Stimulated activated CD4-positive, alpha-beta T cell treated with anti-CD3 and anti-CD28 coated beads, Interleukin-12 subunit alpha, Interleukin-12 subunit beta, amount 100 ng/mL, for 4 hours (primary cell): ENCODE measurements around the gene MEX3B.

Experiments used
- DNase-seq: peaks from one replicate; pipeline ENCODE4 v3.0.0-alpha.2; 2020

Gene MEX3B

GRCh38 chr15:82045892-82046665 lies at the start of gene MEX3B:
Gene MEX3B, minus strand, starts transcription at chr15:82046018. Its CDS starts 313 bp downstream, at chr15:82045705.
- peak; percentile 91 for DNase-seq

GRCh38 chr15:82093774-82094211 lies 48.0 kb upstream of the MEX3B start:
- DNase-seq: no peak

- DNase-seq: no peak
Measured at GRCh38 chr15:82093325-82093724, 47.5 kb upstream of the MEX3B start.

- no peak for DNase-seq
Measured at GRCh38 chr15:82091636-82092140, 45.9 kb upstream of the MEX3B start.

GRCh38 chr15:82086243-82086995 lies 40.6 kb upstream of the MEX3B start:
- no peak for DNase-seq

GRCh38 chr15:82081914-82082762 lies 36.3 kb upstream of the MEX3B start:
- DNase-seq: no peak

- no peak for DNase-seq
Measured at GRCh38 chr15:82080774-82081173, 35.0 kb upstream of the MEX3B start.

- no peak for DNase-seq
Measured at GRCh38 chr15:82079736-82080135, 33.9 kb upstream of the MEX3B start.

- DNase-seq: no peak
Measured at GRCh38 chr15:82074610-82075009, 28.8 kb upstream of the MEX3B start.

- no peak for DNase-seq
Measured at GRCh38 chr15:82072926-82073537, 27.2 kb upstream of the MEX3B start.

GRCh38 chr15:82066455-82066854 lies 20.6 kb upstream of the MEX3B start:
- no peak for DNase-seq

- no peak for DNase-seq
Measured at GRCh38 chr15:82064824-82065223, 19.0 kb upstream of the MEX3B start.

GRCh38 chr15:82062479-82063454 lies 16.9 kb upstream of the MEX3B start:
- DNase-seq: no peak

GRCh38 chr15:82060817-82061216 lies 15.0 kb upstream of the MEX3B start:
- DNase-seq: no peak

- DNase-seq: no peak
Measured at GRCh38 chr15:82058517-82059204, 12.8 kb upstream of the MEX3B start.

GRCh38 chr15:82058026-82058425 lies 12.2 kb upstream of the MEX3B start:
- no peak for DNase-seq

- no peak for DNase-seq
Measured at GRCh38 chr15:82056958-82057823, 11.4 kb upstream of the MEX3B start.

GRCh38 chr15:82052751-82053150 lies 6.9 kb upstream of the MEX3B start:
- DNase-seq: no peak

GRCh38 chr15:82051664-82052063 lies 5.8 kb upstream of the MEX3B start:
- no peak for DNase-seq

- no peak for DNase-seq
Measured at GRCh38 chr15:82048811-82049210, 3.0 kb upstream of the MEX3B start.
